Pancreas (tissue), 10 donors: Measurements from ENCODE around the gene SOD3. TPM values are rescaled to one million over a fixed set of nuclear protein-coding genes. Genes with fewer than 3 reads are reported as not detected.

Experiments used
- ATAC-seq, 4 donors: fragments of 200-7000 bp; cut with Tn5 transposase; one replicate each; pipeline versions ENCODE4 v1.8.0 to v1.9.1; 2020; ENCODE audit warnings: mild to moderate bottlenecking in 4 of 4, moderate library complexity in 4 of 4
- DNase-seq, 6 donors: peaks; one replicate each; pipeline ENCODE4 v3.0.0-alpha.2; 2020
- FAIRE-seq: peaks from 2 replicates; lab custom pipeline; 2012; peaks lifted over from hg19 to GRCh38; lab: Jason Lieb, UNC
- H3K27ac ChIP-seq, 4 donors: fragments of 200-600 bp; sonication (generic); 1 replicate in 3 of 4; 2 replicates in 1 of 4; pipeline versions ENCODE4 v1.5.0 to v1.8.0; 2020
- H3K27me3 ChIP-seq, 4 donors: fragments of 200-600 bp; one replicate each; pipeline ENCODE4 v1.8.0; 2021
- H3K36me3 ChIP-seq, 3 donors: fragments of 200-600 bp; sonication (generic) in 1 of 3; one replicate each; pipeline versions ENCODE4 v1.5.0 to v1.8.0; 2020 to 2021
- H3K4me1 ChIP-seq, 3 donors: fragments of 200-600 bp; one replicate each; pipeline ENCODE4 v1.8.0; 2021
- H3K4me3 ChIP-seq, 4 donors: fragments of 200-600 bp; sonication (generic) in 2 of 4; one replicate each; pipeline versions ENCODE4 v1.5.0 to v1.8.0; 2020 to 2021
- H3K9me3 ChIP-seq, 4 donors: fragments of 200-600 bp; one replicate each; pipeline ENCODE4 v1.8.0; 2021
- CTCF ChIP-seq, 4 donors: fragments of 200-600 bp; sonication (generic) in 3 of 4; IDR thresholded peaks; one replicate each; pipeline versions ENCODE4 v1.5.0 to v1.8.0; 2021; ENCODE audit warnings: antibody characterized with exemption in 4 of 4
- WGBS, 2 donors: extraction: QIAGEN DNeasy Blood & Tissue Kit; methylation state at CpG; one replicate each; pipeline ENCODE4 v1.1.7; 2013; 5-methylcytosine and 5-hydroxymethylcytosine counted together
- intact Hi-C, 3 donors: fragments of 100-400 bp; cut with DNase I; formaldehyde crosslinking; loops; one replicate each; pipeline versions ENCODE4 v1.11.1 to v1.14.2; 2022
- polyA plus RNA-seq, 2 donors: library from polyadenylated mRNA; stranded (reverse); fragments of 200-250 nt; gene quantifications; one replicate each; pipeline ENCODE4 v1.2.3, GENCODE V29; 2013
- total RNA-seq, 6 donors: library from RNA; stranded (reverse); fragmentation: NEBNext Ultra II Directional in 4 of 6; extraction: Animal tissue kit (Norgen Biotek cat#: 25700) in 4 of 6; gene quantifications; one replicate each; pipeline versions ENCODE4 v1.2.1 to v1.2.4, GENCODE V29; 2021 to 2023
- donor health status: healthy with polysubstance abuse.
- donor health status: DM: no; HTN: no; CAD: no; lungs with moderate emphysema.
- donor health status: DM: no; HTN: no; CAD: no.
- donor health status: control.
- donor health status: control.
- donor health status: Bipolar disorder and iron deficiency.
- donor health status: DM: yes; HTN: yes; CAD: no.
- donor health status: DM: no; HTN: no; CAD: no.
- donor health status: DM: no; HTN: no; CAD: no.
- donor health status: DM: yes; HTN: yes; CAD: no.

Gene SOD3
- total and polyA plus RNA-seq, 8 donors, result 21.2 to 43.9 (median 37.2) TPM

GRCh38 chr4:24842356-24842755, 47.0 kb downstream of the SOD3 start:
- no peak for ATAC-seq
- 95 to 98% methylated on average over 9 of the region's 9 CpGs for WGBS, 2 donors
- Histone ChIP-seq H3K27ac (no peak overlapping the region), H3K4me3 (no peak overlapping the region), H3K4me1 (no peaks in the 10 kb centered on the region), H3K9me3 (no peaks in the 10 kb centered on the region), H3K27me3 (no peaks in the 10 kb centered on the region), H3K36me3 (peaks cover 0 to 4% (median 0%) of the 10 kb centered on the region in 3 donors)
- no peak for DNase-seq
- no peak for TF ChIP-seq CTCF (IDR thresholded peaks at IDR 0.05)
- FAIRE-seq, result no peak
- intact Hi-C loops, result no loop called here

GRCh38 chr4:24843096-24843495, 47.7 kb downstream of the SOD3 start:
- ATAC-seq, result no peak
- no peak for FAIRE-seq
- DNase-seq, result no peak
- no peaks in the 10 kb centered on the region for H3K36me3 ChIP-seq
- H3K9me3 ChIP-seq, result no peaks in the 10 kb centered on the region
- intact Hi-C loops, result no loop called here
- H3K4me3 ChIP-seq, result no peak overlapping the region
- WGBS, 2 donors, result 46 to 64% methylated on average over 3 of the region's 3 CpGs
- TF ChIP-seq CTCF (IDR thresholded peaks at IDR 0.05), result no peak
- no peaks in the 10 kb centered on the region for H3K4me1 ChIP-seq
- H3K27ac ChIP-seq, result no peak overlapping the region
- H3K27me3 ChIP-seq, result no peaks in the 10 kb centered on the region

- Histone ChIP-seq H3K27me3 (no peaks in the 10 kb centered on the region), H3K4me3 (no peak overlapping the region), H3K4me1 (no peaks in the 10 kb centered on the region), H3K27ac (no peak overlapping the region), H3K36me3 (no peaks in the 10 kb centered on the region), H3K9me3 (no peaks in the 10 kb centered on the region)
- DNase-seq (no peak), FAIRE-seq (no peak), ATAC-seq (no peak)
- intact Hi-C loops, result no loop called here
- 97 to 98% methylated on average over 8 of the region's 8 CpGs for WGBS, 2 donors
- TF ChIP-seq CTCF (IDR thresholded peaks at IDR 0.05), result no peak
Observed at GRCh38 chr4:24845132-24845531, 49.8 kb downstream of the SOD3 start.

GRCh38 chr4:24845902-24846301, 50.5 kb downstream of the SOD3 start:
- H3K4me3 ChIP-seq, result no peak overlapping the region
- H3K36me3 ChIP-seq, result no peaks in the 10 kb centered on the region
- no peaks in the 10 kb centered on the region for H3K9me3 ChIP-seq
- DNase-seq, result no peak
- no peak for ATAC-seq
- intact Hi-C loops, result no loop called here
- H3K27ac ChIP-seq, result no peak overlapping the region
- no peaks in the 10 kb centered on the region for H3K4me1 ChIP-seq
- WGBS, 2 donors, result 96 to 99% methylated on average over 5 of the region's 5 CpGs
- no peak for TF ChIP-seq CTCF (IDR thresholded peaks at IDR 0.05)
- H3K27me3 ChIP-seq, result no peaks in the 10 kb centered on the region
- no peak for FAIRE-seq

GRCh38 chr4:24846716-24847115, 51.3 kb downstream of the SOD3 start:
- H3K36me3 ChIP-seq, result no peaks in the 10 kb centered on the region
- H3K27me3 ChIP-seq, result no peaks in the 10 kb centered on the region
- H3K4me3 ChIP-seq, result no peak overlapping the region
- DNase-seq (no peak), ATAC-seq (no peak), FAIRE-seq (no peak)
- WGBS, 2 donors, result 91 to 94% methylated on average over 5 of the region's 5 CpGs
- intact Hi-C loops, result no loop called here
- no peaks in the 10 kb centered on the region for H3K4me1 ChIP-seq
- no peaks in the 10 kb centered on the region for H3K9me3 ChIP-seq
- no peak for TF ChIP-seq CTCF (IDR thresholded peaks at IDR 0.05)
- no peak overlapping the region for H3K27ac ChIP-seq
